22Rv1 (cell line): Measurements from ENCODE around the gene C11orf21.

Source experiments
- ZFX ChIP-seq: fragments of 450-650 bp; IDR thresholded peaks from 2 replicates; pipeline ENCODE4 v1.6.1; 2017; ENCODE audit warnings: antibody characterized with exemption, borderline replicate concordance
- TF ChIP-seq, protein P1 (sequence below): fragments of 450-650 bp; IDR thresholded peaks from 2 replicates; pipeline ENCODE4 v1.5.1; 2017; ENCODE audit warnings: mild to moderate bottlenecking

GRCh38 chr11:2316963-2317244 is 15.2 kb upstream of the C11orf21 start:
- TF ChIP-seq, protein P1, sequence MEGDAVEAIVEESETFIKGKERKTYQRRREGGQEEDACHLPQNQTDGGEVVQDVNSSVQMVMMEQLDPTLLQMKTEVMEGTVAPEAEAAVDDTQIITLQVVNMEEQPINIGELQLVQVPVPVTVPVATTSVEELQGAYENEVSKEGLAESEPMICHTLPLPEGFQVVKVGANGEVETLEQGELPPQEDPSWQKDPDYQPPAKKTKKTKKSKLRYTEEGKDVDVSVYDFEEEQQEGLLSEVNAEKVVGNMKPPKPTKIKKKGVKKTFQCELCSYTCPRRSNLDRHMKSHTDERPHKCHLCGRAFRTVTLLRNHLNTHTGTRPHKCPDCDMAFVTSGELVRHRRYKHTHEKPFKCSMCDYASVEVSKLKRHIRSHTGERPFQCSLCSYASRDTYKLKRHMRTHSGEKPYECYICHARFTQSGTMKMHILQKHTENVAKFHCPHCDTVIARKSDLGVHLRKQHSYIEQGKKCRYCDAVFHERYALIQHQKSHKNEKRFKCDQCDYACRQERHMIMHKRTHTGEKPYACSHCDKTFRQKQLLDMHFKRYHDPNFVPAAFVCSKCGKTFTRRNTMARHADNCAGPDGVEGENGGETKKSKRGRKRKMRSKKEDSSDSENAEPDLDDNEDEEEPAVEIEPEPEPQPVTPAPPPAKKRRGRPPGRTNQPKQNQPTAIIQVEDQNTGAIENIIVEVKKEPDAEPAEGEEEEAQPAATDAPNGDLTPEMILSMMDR: no peak
- no peak for TF ChIP-seq ZFX
